Measurements from ENCODE around the gene COL4A2.

COL4A2 gene

GRCh38 chr13:110435331-110435730 lies 128.2 kb downstream of the COL4A2 start:
- no peak for DNase-seq
- H3K36me3 ChIP-seq: peaks cover 14% of the 10 kb centered on the region; the same call in 1 of the 2 replicates
- no peak for TF ChIP-seq CTCF (IDR thresholded peaks at IDR 0.05; ENCODE audit: low read depth, low read length)
- H3K27me3 ChIP-seq (ENCODE audit: insufficient read depth, low read depth, severe bottlenecking): no peaks in the 10 kb centered on the region
- H3K4me3 ChIP-seq (ENCODE audit: low read depth, low read length): no peak overlapping the region
- H3K27ac ChIP-seq: no peak overlapping the region
- H3K9me3 ChIP-seq (ENCODE audit: severe bottlenecking): no peaks in the 10 kb centered on the region

- Histone ChIP-seq H3K27me3 (ENCODE audit: insufficient read depth, low read depth, severe bottlenecking) (no peaks in the 10 kb centered on the region), H3K9me3 (ENCODE audit: severe bottlenecking) (no peaks in the 10 kb centered on the region), H3K4me3 (ENCODE audit: low read depth, low read length) (no peak overlapping the region), H3K36me3 (peaks cover 11% of the 10 kb centered on the region; the same call in 1 of the 2 replicates), H3K27ac (no peak overlapping the region)
- no peak for DNase-seq
- no peak for TF ChIP-seq CTCF (IDR thresholded peaks at IDR 0.05; ENCODE audit: low read depth, low read length)
These were observed 129.2 kb downstream of the COL4A2 start for GRCh38 chr13:110436276-110436675.

- Histone ChIP-seq H3K27me3 (ENCODE audit: insufficient read depth, low read depth, severe bottlenecking) (no peaks in the 10 kb centered on the region), H3K4me3 (ENCODE audit: low read depth, low read length) (no peak overlapping the region), H3K9me3 (ENCODE audit: severe bottlenecking) (no peaks in the 10 kb centered on the region), H3K27ac (no peak overlapping the region), H3K36me3 (peaks cover 11% of the 10 kb centered on the region; the same call in 1 of the 2 replicates)
- DNase-seq: no peak
- no peak for TF ChIP-seq CTCF (IDR thresholded peaks at IDR 0.05; ENCODE audit: low read depth, low read length)
These were observed 129.8 kb downstream of the COL4A2 start for GRCh38 chr13:110436786-110437370.

GRCh38 chr13:110438211-110438610 lies 131.1 kb downstream of the COL4A2 start:
- no peak for DNase-seq
- Histone ChIP-seq H3K27ac (no peak overlapping the region), H3K4me3 (ENCODE audit: low read depth, low read length) (no peak overlapping the region), H3K9me3 (ENCODE audit: severe bottlenecking) (no peaks in the 10 kb centered on the region), H3K27me3 (ENCODE audit: insufficient read depth, low read depth, severe bottlenecking) (no peaks in the 10 kb centered on the region), H3K36me3 (peaks cover 11% of the 10 kb centered on the region; the same call in 1 of the 2 replicates)
- no peak for TF ChIP-seq CTCF (IDR thresholded peaks at IDR 0.05; ENCODE audit: low read depth, low read length)

GRCh38 chr13:110438776-110439175 lies 131.7 kb downstream of the COL4A2 start:
- no peak for TF ChIP-seq CTCF (IDR thresholded peaks at IDR 0.05; ENCODE audit: low read depth, low read length)
- Histone ChIP-seq H3K27ac (no peak overlapping the region), H3K27me3 (ENCODE audit: insufficient read depth, low read depth, severe bottlenecking) (no peaks in the 10 kb centered on the region), H3K36me3 (peaks cover 11% of the 10 kb centered on the region; the same call in 1 of the 2 replicates), H3K9me3 (ENCODE audit: severe bottlenecking) (no peaks in the 10 kb centered on the region), H3K4me3 (ENCODE audit: low read depth, low read length) (no peak overlapping the region)
- DNase-seq: no peak

All from WERI-Rb-1 (cell line).